Osteoblast (primary cell): Measurements from ENCODE around the gene ALDH5A1. TPM values are rescaled to one million over a fixed set of nuclear protein-coding genes. Genes with fewer than 3 reads are reported as not detected.

ENCODE experiments used
- DNase-seq: peaks from one replicate; pipeline ENCODE4 v3.0.0; 2011; ENCODE audit warnings: low spot score, mixed read lengths; ENCODE audit not compliant: insufficient read length; ENCODE audit errors: missing footprints
- H2AFZ ChIP-seq: 2 replicates; pipeline ENCODE4 v1.6.0; 2011; ENCODE audit warnings: mild to moderate bottlenecking, low read length
- H3K27ac ChIP-seq: 2 replicates; pipeline ENCODE4 v1.5.1; 2011; ENCODE audit warnings: mild to moderate bottlenecking, low read depth, low read length, moderate library complexity
- H3K27me3 ChIP-seq: 2 replicates; pipeline ENCODE4 v1.6.0; 2012; ENCODE audit warnings: mild to moderate bottlenecking, control low read depth, inconsistent platforms, low read length, moderate library complexity; ENCODE audit not compliant: insufficient read depth
- H3K36me3 ChIP-seq: 2 replicates; pipeline ENCODE4 v1.5.1; 2011; ENCODE audit warnings: mild to moderate bottlenecking, low read length, control low read depth, moderate library complexity; ENCODE audit not compliant: insufficient read depth
- H3K4me1 ChIP-seq: 2 replicates; pipeline ENCODE4 v1.5.1; 2011; ENCODE audit warnings: mild to moderate bottlenecking, low read length, control low read depth, moderate library complexity; ENCODE audit not compliant: insufficient read depth
- H3K4me2 ChIP-seq: 2 replicates; pipeline ENCODE4 v1.6.0; 2011; ENCODE audit warnings: mild to moderate bottlenecking, low read length; ENCODE audit not compliant: insufficient read depth
- H3K4me3 ChIP-seq: fragments of 200-600 bp; sonication (generic); 3 replicates; pipeline ENCODE4 v1.5.1; 2012; ENCODE audit warnings: mild to moderate bottlenecking, low read length, inconsistent platforms; ENCODE audit not compliant: insufficient read depth
- H3K79me2 ChIP-seq: 2 replicates; pipeline ENCODE4 v1.6.0; 2012; ENCODE audit warnings: mild to moderate bottlenecking, low read length, control low read depth, inconsistent platforms; ENCODE audit not compliant: insufficient read depth
- H3K9me3 ChIP-seq: 2 replicates; pipeline ENCODE4 v1.5.1; 2011; ENCODE audit warnings: low read depth, low read length, control low read depth
- H4K20me1 ChIP-seq: 2 replicates; pipeline ENCODE4 v1.6.0; 2012; ENCODE audit warnings: mild to moderate bottlenecking, low read length, control low read depth; ENCODE audit not compliant: insufficient read depth
- CTCF ChIP-seq: IDR thresholded peaks from 2 replicates; pipeline ENCODE4 v1.5.1; 2011; ENCODE audit warnings: mild to moderate bottlenecking, low read depth, low read length, moderate library complexity; ENCODE audit errors: extremely low read depth
- total RNA-seq: library from RNA; depleted of rRNA; stranded (reverse); fragments of >200 nt; gene quantifications from 2 replicates; pipeline ENCODE4 v1.2.3, GENCODE V29; 2012

The ALDH5A1 gene
- total RNA-seq, 1 donor, result 2.2 TPM

- Histone ChIP-seq H3K4me3 (no peak overlapping the region), H3K4me2 (no peak overlapping the region), H3K79me2 (no peaks in the 10 kb centered on the region), H4K20me1 (no peaks in the 10 kb centered on the region), H2AFZ (no peak overlapping the region), H3K4me1 (no peaks in the 10 kb centered on the region), H3K27ac (no peak overlapping the region), H3K36me3 (no peaks in the 10 kb centered on the region), H3K9me3 (no peaks in the 10 kb centered on the region), H3K27me3 (no peaks in the 10 kb centered on the region)
- DNase-seq, result no peak
- TF ChIP-seq CTCF, result no peak
Measured at GRCh38 chr6:24535210-24535609, 40.4 kb downstream of the ALDH5A1 start.

DNA sequence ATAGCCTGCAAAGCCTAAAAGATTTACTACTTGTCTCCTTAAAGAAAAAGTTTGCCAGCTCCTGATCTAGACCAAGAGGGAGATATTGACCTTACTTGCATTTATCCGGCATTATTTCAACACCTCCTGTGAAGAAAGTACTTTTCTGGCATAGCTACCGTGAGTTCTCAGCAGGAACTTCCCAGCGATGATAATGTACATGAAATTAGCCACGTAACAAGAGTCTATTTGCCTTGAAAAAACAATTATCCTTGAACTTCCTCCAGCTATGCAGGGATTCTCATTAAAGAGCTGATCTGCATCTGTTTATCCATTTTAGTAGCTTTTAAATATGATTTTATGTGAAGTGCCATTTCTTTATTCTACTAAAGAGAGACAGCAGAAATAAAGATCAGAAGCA lies 41.7 kb downstream of the ALDH5A1 start:
- Histone ChIP-seq H3K27ac (no peak overlapping the region), H4K20me1 (no peaks in the 10 kb centered on the region), H3K27me3 (no peaks in the 10 kb centered on the region), H3K36me3 (no peaks in the 10 kb centered on the region), H3K79me2 (no peaks in the 10 kb centered on the region), H3K4me2 (no peak overlapping the region), H3K4me1 (no peaks in the 10 kb centered on the region), H3K4me3 (no peak overlapping the region), H3K9me3 (no peaks in the 10 kb centered on the region), H2AFZ (no peak overlapping the region)
- DNase-seq, result no peak
- no peak for TF ChIP-seq CTCF

DNA sequence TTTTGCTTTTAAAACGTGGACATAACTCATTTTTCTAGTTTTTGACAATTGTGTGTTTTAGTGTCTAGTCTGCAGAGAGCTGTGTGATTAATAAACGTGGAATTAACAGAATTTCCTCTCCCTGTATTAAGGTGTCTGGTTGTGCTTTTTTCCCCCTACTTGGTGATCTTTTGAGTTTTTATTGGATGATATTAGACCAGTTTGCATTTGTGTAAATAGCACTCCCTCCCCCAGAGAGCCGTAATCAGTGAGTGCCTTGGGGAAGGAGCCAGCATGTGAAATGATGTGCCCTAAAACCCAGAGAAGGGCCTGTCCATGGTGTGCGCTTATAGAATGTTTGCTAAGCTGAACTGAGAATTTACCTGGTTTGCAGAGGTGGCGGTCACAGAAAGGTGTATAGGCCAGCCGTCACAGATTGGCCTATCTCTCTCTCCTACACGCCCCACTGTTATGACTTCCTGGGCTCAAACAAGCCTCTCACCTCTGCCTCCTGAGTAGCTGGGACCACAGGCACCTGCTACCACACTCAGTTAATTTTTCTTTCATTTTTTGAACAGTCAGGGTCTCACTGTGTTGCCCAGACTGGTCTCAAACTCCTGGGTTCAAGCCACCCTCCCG lies 42.4 kb downstream of the ALDH5A1 start:
- Histone ChIP-seq H3K27ac (no peak overlapping the region), H4K20me1 (no peaks in the 10 kb centered on the region), H3K36me3 (no peaks in the 10 kb centered on the region), H3K79me2 (no peaks in the 10 kb centered on the region), H3K4me2 (no peak overlapping the region), H3K4me3 (no peak overlapping the region), H3K4me1 (no peaks in the 10 kb centered on the region), H3K27me3 (no peaks in the 10 kb centered on the region), H3K9me3 (no peaks in the 10 kb centered on the region), H2AFZ (no peak overlapping the region)
- no peak for TF ChIP-seq CTCF
- no peak for DNase-seq

GRCh38 chr6:24537771-24538385 lies 43.1 kb downstream of the ALDH5A1 start:
- no peaks in the 10 kb centered on the region for H3K9me3 ChIP-seq
- H2AFZ ChIP-seq, result no peak overlapping the region
- no peak for DNase-seq
- no peak for TF ChIP-seq CTCF
- no peaks in the 10 kb centered on the region for H3K4me1 ChIP-seq
- H3K36me3 ChIP-seq, result no peaks in the 10 kb centered on the region
- H3K27ac ChIP-seq, result no peak overlapping the region
- no peaks in the 10 kb centered on the region for H3K27me3 ChIP-seq
- no peak overlapping the region for H3K4me2 ChIP-seq
- no peaks in the 10 kb centered on the region for H3K79me2 ChIP-seq
- no peak overlapping the region for H3K4me3 ChIP-seq
- no peaks in the 10 kb centered on the region for H4K20me1 ChIP-seq
